HG03159 (cell line): ENCODE results near the gene SHISA2.

ENCODE experiments used
- ATAC-seq: cut with Tn5 transposase; IDR thresholded peaks from one replicate; pipeline ENCODE4 v1.9.1; 2021; ENCODE audit warnings: mild to moderate bottlenecking, moderate library complexity; ENCODE audit not compliant: unreplicated experiment

The SHISA2 gene

GRCh38 chr13:26019881-26020870 lies 31.6 kb downstream of the SHISA2 start:
- ATAC-seq = no peak

- ATAC-seq = no peak
Measured at GRCh38 chr13:26019251-26019650, 32.6 kb downstream of the SHISA2 start.

GRCh38 chr13:26017932-26018665 lies 33.7 kb downstream of the SHISA2 start:
- ATAC-seq = no peak

- no peak for ATAC-seq
Measured at GRCh38 chr13:26017196-26017921, 34.5 kb downstream of the SHISA2 start.

- no peak for ATAC-seq
Measured at GRCh38 chr13:26016189-26016588, 35.6 kb downstream of the SHISA2 start.

- ATAC-seq = no peak
Measured at GRCh38 chr13:26015271-26016125, 36.3 kb downstream of the SHISA2 start.

- ATAC-seq = no peak
Measured at GRCh38 chr13:26012995-26013394, 38.8 kb downstream of the SHISA2 start.

GRCh38 chr13:26011996-26012821 lies 39.6 kb downstream of the SHISA2 start:
- no peak for ATAC-seq

- ATAC-seq = no peak
Measured at GRCh38 chr13:26011208-26011573, 40.6 kb downstream of the SHISA2 start.

- no peak for ATAC-seq
Measured at GRCh38 chr13:26010487-26011207, 41.2 kb downstream of the SHISA2 start.

- no peak for ATAC-seq
Measured at GRCh38 chr13:26007261-26008125, 44.3 kb downstream of the SHISA2 start.
